HTERT RPE-1 (cell line): ENCODE results near the gene FBN3.
"Not testable (repeated sequence)": the region's sequence is repeated elsewhere in the genome, so short reads cannot be mapped to it uniquely, and the experiment has no call there.

Source experiments
- in situ Hi-C: fragments of 300-500 bp; cut with MboI; formaldehyde crosslinking; loops from 4 replicates; pipeline ENCODE4 v1.14.3; 2020; ENCODE audit warnings: low sequenced_read_pairs

Gene FBN3

DNA sequence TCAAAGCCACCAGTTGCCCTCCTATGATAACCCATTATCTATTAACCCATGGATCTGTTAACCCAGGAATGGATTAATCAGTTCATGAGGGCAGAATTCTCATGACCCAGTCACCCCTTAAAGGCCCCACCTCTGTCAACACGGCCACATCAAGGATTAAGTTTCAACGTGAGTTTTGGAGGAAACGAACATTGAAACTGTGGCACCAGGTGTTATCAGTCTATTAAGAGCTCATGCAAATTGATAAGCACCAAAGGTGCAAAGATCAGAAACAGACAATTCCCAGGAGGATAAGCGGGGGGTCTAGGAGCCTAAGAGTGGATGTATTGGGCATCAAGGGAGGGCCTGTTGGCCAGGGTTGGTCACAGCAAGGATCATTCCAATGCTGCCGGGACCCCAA, 124.1 kb downstream of the FBN3 start:
- in situ Hi-C loops = no loop called here

GRCh38 chr19:8024256-8024655, 125.1 kb downstream of the FBN3 start:
- in situ Hi-C loops = not testable (repeated sequence)

DNA sequence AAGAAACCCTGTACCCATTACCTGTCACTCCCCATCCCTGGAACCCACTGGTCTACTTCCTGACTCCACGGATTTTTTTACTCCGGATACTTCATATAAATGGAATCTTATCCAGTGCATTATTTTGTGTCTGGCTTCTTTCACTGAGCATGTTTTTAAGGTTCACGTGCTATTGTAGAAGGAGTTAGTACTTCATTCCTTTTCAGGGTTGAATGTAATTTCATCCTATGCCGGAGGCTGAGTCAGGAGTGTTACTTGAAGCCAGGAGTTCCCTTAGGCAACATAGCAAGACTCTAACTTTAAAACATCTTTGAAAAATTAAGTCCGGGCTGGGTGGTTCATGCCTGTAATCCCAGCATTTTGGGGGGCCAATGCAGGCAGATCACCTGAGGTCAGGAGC, 126.0 kb downstream of the FBN3 start:
- in situ Hi-C loops = no loop called here

GRCh38 chr19:8022275-8022674, 127.1 kb downstream of the FBN3 start:
- in situ Hi-C loops = no loop called here

DNA sequence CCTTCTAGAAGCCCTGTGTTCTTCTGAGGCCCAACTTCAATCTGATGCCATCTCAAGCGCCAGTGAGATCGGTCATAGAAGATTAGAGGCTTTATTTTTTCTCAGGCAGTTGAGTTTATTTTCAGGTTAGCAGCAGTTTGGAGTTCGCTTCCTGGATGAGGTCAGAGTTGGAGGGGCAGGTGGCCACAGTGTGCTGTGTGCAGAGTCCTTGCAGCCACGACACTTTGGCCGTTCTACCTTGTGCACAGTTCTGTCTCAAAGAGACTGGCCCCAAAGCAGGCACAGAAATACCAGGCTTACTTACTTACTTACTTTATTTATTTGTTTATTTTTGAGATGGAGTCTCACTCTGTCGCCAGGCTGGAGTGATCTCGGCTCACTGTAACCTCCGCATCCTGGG, 128.0 kb downstream of the FBN3 start:
- in situ Hi-C loops = no loop called here

- in situ Hi-C loops = no loop called here
Measured at GRCh38 chr19:8020681-8021080, 128.7 kb downstream of the FBN3 start.

DNA sequence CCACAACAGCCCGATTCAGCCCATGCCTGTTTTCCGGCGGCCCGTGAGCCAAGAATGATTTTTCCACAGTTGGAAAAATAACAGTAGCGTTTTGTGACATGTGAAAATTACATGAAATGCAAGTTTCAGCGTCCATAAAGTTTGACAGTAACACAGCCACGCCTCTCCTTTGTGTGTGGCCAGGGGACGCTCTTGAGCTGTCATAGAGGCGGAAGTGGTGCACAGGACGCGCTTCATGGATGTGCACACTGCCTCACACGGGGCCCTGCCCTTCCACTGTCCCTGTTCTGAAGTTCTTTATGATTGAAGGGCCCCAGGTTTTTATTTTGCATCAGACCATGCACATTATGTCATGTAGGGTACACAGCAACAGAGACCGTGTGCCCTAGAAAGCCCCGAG, 131.6 kb downstream of the FBN3 start:
- in situ Hi-C loops = no loop called here
